ENCODE data around the gene KLHL29. TPM values are rescaled to one million over a fixed set of nuclear protein-coding genes. Genes with fewer than 3 reads are reported as not detected.

The KLHL29 gene
- total RNA-seq, 1 donor from 2014 or later = 17.5 TPM

- Mint-ChIP-seq H3K4me3 (ENCODE audit: unreplicated experiment) (no peak overlapping the region), H3K4me1 (ENCODE audit: unreplicated experiment) (peaks cover 6% of the 10 kb centered on the region), H3K36me3 (ENCODE audit: low read depth, unreplicated experiment) (no peaks in the 10 kb centered on the region), H3K9me3 (ENCODE audit: unreplicated experiment) (no peaks in the 10 kb centered on the region), H3K27ac (ENCODE audit: unreplicated experiment) (no peak overlapping the region), H3K27me3 (ENCODE audit: unreplicated experiment) (peaks cover 3% of the 10 kb centered on the region)
- DNase-seq (ENCODE audit: low spot score) = no peak
- no peak for TF ChIP-seq CTCF (IDR thresholded peaks at IDR 0.05; ENCODE audit: unreplicated experiment)
Observed at GRCh38 chr2:23507267-23508065, 122.5 kb downstream of the KLHL29 start.

GRCh38 chr2:23508066-23508390, 123.0 kb downstream of the KLHL29 start:
- Mint-ChIP-seq H3K27me3 (ENCODE audit: unreplicated experiment) (peaks cover 3% of the 10 kb centered on the region), H3K4me1 (ENCODE audit: unreplicated experiment) (peaks cover 6% of the 10 kb centered on the region), H3K4me3 (ENCODE audit: unreplicated experiment) (no peak overlapping the region), H3K9me3 (ENCODE audit: unreplicated experiment) (no peaks in the 10 kb centered on the region), H3K27ac (ENCODE audit: unreplicated experiment) (no peak overlapping the region), H3K36me3 (ENCODE audit: low read depth, unreplicated experiment) (no peaks in the 10 kb centered on the region)
- TF ChIP-seq CTCF (IDR thresholded peaks at IDR 0.05; ENCODE audit: unreplicated experiment) = no peak
- DNase-seq (ENCODE audit: low spot score) = no peak

GRCh38 chr2:23509103-23509502, 124.1 kb downstream of the KLHL29 start:
- no peak overlapping the region for H3K4me3 Mint-ChIP-seq (ENCODE audit: unreplicated experiment)
- no peak for TF ChIP-seq CTCF (IDR thresholded peaks at IDR 0.05; ENCODE audit: unreplicated experiment)
- no peak overlapping the region for H3K27ac Mint-ChIP-seq (ENCODE audit: unreplicated experiment)
- no peaks in the 10 kb centered on the region for H3K4me1 Mint-ChIP-seq (ENCODE audit: unreplicated experiment)
- H3K36me3 Mint-ChIP-seq (ENCODE audit: low read depth, unreplicated experiment) = no peaks in the 10 kb centered on the region
- no peaks in the 10 kb centered on the region for H3K9me3 Mint-ChIP-seq (ENCODE audit: unreplicated experiment)
- DNase-seq (ENCODE audit: low spot score) = no peak
- H3K27me3 Mint-ChIP-seq (ENCODE audit: unreplicated experiment) = peaks cover 3% of the 10 kb centered on the region

GRCh38 chr2:23509596-23510292, 124.8 kb downstream of the KLHL29 start:
- Mint-ChIP-seq H3K27me3 (ENCODE audit: unreplicated experiment) (peaks cover 3% of the 10 kb centered on the region), H3K36me3 (ENCODE audit: low read depth, unreplicated experiment) (no peaks in the 10 kb centered on the region), H3K9me3 (ENCODE audit: unreplicated experiment) (no peaks in the 10 kb centered on the region), H3K4me1 (ENCODE audit: unreplicated experiment) (peaks cover under 1% of the 10 kb centered on the region), H3K4me3 (ENCODE audit: unreplicated experiment) (no peak overlapping the region), H3K27ac (ENCODE audit: unreplicated experiment) (no peak overlapping the region)
- no peak for DNase-seq (ENCODE audit: low spot score)
- TF ChIP-seq CTCF (IDR thresholded peaks at IDR 0.05; ENCODE audit: unreplicated experiment) = no peak

- H3K27ac Mint-ChIP-seq (ENCODE audit: unreplicated experiment) = no peak overlapping the region
- TF ChIP-seq CTCF (IDR thresholded peaks at IDR 0.05; ENCODE audit: unreplicated experiment) = no peak
- H3K4me3 Mint-ChIP-seq (ENCODE audit: unreplicated experiment) = no peak overlapping the region
- peaks cover 6% of the 10 kb centered on the region for H3K4me1 Mint-ChIP-seq (ENCODE audit: unreplicated experiment)
- DNase-seq (ENCODE audit: low spot score) = no peak
- H3K36me3 Mint-ChIP-seq (ENCODE audit: low read depth, unreplicated experiment) = no peaks in the 10 kb centered on the region
- H3K9me3 Mint-ChIP-seq (ENCODE audit: unreplicated experiment) = no peaks in the 10 kb centered on the region
- H3K27me3 Mint-ChIP-seq (ENCODE audit: unreplicated experiment) = peaks cover 3% of the 10 kb centered on the region
Observed at GRCh38 chr2:23510471-23510870, 125.5 kb downstream of the KLHL29 start.

All from endothelial cell (in vitro differentiated cells).